Ishikawa (cell line): ENCODE measurements around the gene GREB1L.

Source experiments
- CEBPB ChIP-seq: IDR thresholded peaks from 2 replicates; pipeline ENCODE4 v1.6.1; 2012
- CREB1 ChIP-seq: IDR thresholded peaks from 2 replicates; pipeline ENCODE4 v1.6.1; 2012; ENCODE audit warnings: low read depth
- EGR1 ChIP-seq: IDR thresholded peaks from 2 replicates; pipeline ENCODE4 v1.6.1; 2012
- EP300 ChIP-seq: IDR thresholded peaks from 2 replicates; pipeline ENCODE4 v1.6.1; 2012; ENCODE audit warnings: borderline replicate concordance
- FOXM1 ChIP-seq: IDR thresholded peaks from 2 replicates; pipeline ENCODE4 v1.6.1; 2012; ENCODE audit warnings: low read depth, borderline replicate concordance
- RAD21 ChIP-seq: IDR thresholded peaks from 2 replicates; pipeline ENCODE4 v1.6.1; 2012; ENCODE audit warnings: low read depth
- REST ChIP-seq: IDR thresholded peaks from 2 replicates; pipeline ENCODE4 v1.6.1; 2012; ENCODE audit warnings: low read depth, mild to moderate bottlenecking
- TAF1 ChIP-seq: IDR thresholded peaks from 2 replicates; pipeline ENCODE4 v1.6.1; 2012; ENCODE audit warnings: low read depth, mild to moderate bottlenecking
- TCF12 ChIP-seq: IDR thresholded peaks from 2 replicates; pipeline ENCODE4 v1.6.1; 2012; ENCODE audit warnings: low read depth
- TEAD4 ChIP-seq: IDR thresholded peaks from 2 replicates; pipeline ENCODE4 v1.6.1; 2012
- YY1 ChIP-seq: IDR thresholded peaks from 2 replicates; pipeline ENCODE4 v1.6.1; 2012; ENCODE audit warnings: low read depth
- ZBTB7A ChIP-seq: IDR thresholded peaks from 2 replicates; pipeline ENCODE4 v1.6.1; 2012; ENCODE audit warnings: low read depth
- TF ChIP-seq, protein P1 (sequence below): IDR thresholded peaks from 2 replicates; pipeline ENCODE4 v1.6.1; 2012
- TF ChIP-seq, protein P2 (sequence below): IDR thresholded peaks from 2 replicates; pipeline ENCODE4 v1.6.1; 2012

DNA sequence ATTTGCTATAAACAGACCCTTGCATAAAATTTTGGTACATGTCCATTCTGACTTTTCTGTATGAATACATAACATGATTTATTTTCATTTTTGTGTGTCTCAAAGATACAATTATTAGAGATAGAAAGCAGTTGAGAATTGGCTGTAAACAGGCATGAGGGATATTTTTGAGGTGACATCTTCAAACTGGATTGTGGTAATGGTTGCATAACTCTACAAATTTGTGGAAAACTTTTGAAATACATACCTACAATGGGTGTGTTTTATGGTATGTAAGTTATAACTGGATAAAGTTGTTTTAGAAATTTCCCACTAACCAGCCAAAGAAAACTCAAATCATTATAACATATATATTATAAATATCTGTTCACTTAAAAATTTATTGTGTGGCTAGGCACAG is 39.6 kb downstream of the GREB1L start:
- TF ChIP-seq EP300 = no peak
- TF ChIP-seq EGR1 = no peak
- no peak for TF ChIP-seq FOXM1
- TF ChIP-seq ZBTB7A = no peak
- TF ChIP-seq TCF12 = no peak
- TF ChIP-seq, protein P1, sequence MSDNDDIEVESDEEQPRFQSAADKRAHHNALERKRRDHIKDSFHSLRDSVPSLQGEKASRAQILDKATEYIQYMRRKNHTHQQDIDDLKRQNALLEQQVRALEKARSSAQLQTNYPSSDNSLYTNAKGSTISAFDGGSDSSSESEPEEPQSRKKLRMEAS = no peak
- no peak for TF ChIP-seq YY1
- no peak for TF ChIP-seq TAF1
- no peak for TF ChIP-seq TEAD4
- TF ChIP-seq REST = no peak
- TF ChIP-seq CEBPB = no peak
- TF ChIP-seq, protein P2, sequence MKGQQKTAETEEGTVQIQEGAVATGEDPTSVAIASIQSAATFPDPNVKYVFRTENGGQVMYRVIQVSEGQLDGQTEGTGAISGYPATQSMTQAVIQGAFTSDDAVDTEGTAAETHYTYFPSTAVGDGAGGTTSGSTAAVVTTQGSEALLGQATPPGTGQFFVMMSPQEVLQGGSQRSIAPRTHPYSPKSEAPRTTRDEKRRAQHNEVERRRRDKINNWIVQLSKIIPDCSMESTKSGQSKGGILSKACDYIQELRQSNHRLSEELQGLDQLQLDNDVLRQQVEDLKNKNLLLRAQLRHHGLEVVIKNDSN = no peak
- no peak for TF ChIP-seq RAD21
- TF ChIP-seq CREB1 = no peak
